PC-3 (cell line): ENCODE measurements around the gene SEPTIN5. TPM values are rescaled to one million over a fixed set of nuclear protein-coding genes. Genes with fewer than 3 reads are reported as not detected.

ENCODE experiments used
- ATAC-seq: fragments of 200-7000 bp; cut with Tn5 transposase; 2 replicates; pipeline ENCODE4 v1.9.1; 2020; ENCODE audit warnings: mild to moderate bottlenecking, moderate library complexity
- BruUV-seq: library from RNA; stranded (reverse); fragments of 400-500 nt; replicated peaks from 2 replicates; lab custom pipeline; 2021; lab: Mats Ljungman, UMichigan
- CTCF ChIA-PET: fragments of 300-600 bp; sonication (Branson Sonifier 250); formaldehyde crosslinking; loops from one replicate; lab custom pipeline; 2022; ENCODE audit warnings: antibody characterized with exemption; lab: Charles Lee
- POLR2A ChIA-PET: fragments of 300-600 bp; sonication (Branson Sonifier 250); formaldehyde crosslinking; loops from one replicate; lab custom pipeline; 2022; ENCODE audit warnings: antibody characterized with exemption; ENCODE audit not compliant: unreplicated experiment; lab: Charles Lee
- DNase-seq: peaks from one replicate; pipeline ENCODE4 v3.0.0-alpha.2; 2015
- H2AFZ ChIP-seq: fragments of 300-600 bp; sonication (generic); 2 replicates; pipeline ENCODE4 v1.6.0; 2016; ENCODE audit warnings: antibody characterized with exemption, low read length
- H3F3A ChIP-seq: fragments of 300-600 bp; sonication (generic); one replicate; pipeline ENCODE4 v1.6.0; 2017; ENCODE audit warnings: antibody characterized with exemption, low read length, control low read depth, mild to moderate bottlenecking; ENCODE audit not compliant: unreplicated experiment
- H3K27ac ChIP-seq: fragments of 300-600 bp; sonication (generic); 2 replicates; pipeline ENCODE4 v1.5.1; 2016; ENCODE audit warnings: mild to moderate bottlenecking, low read length
- H3K27me3 ChIP-seq: fragments of 300-600 bp; sonication (generic); 2 replicates; pipeline ENCODE4 v1.6.1; 2016; ENCODE audit warnings: low read length, mixed read lengths
- H3K36me3 ChIP-seq: fragments of 300-600 bp; sonication (generic); 2 replicates; pipeline ENCODE4 v1.6.1; 2016; ENCODE audit warnings: low read depth, mixed run types, low read length, mixed read lengths
- H3K4me1 ChIP-seq: fragments of 300-600 bp; sonication (generic); 2 replicates; pipeline ENCODE4 v1.5.1; 2016; ENCODE audit warnings: low read length; ENCODE audit not compliant: insufficient read depth
- H3K4me2 ChIP-seq: fragments of 300-600 bp; sonication (generic); 2 replicates; pipeline ENCODE4 v1.6.0; 2016; ENCODE audit warnings: low read length
- H3K4me3 ChIP-seq: fragments of 300-600 bp; sonication (generic); 2 replicates; pipeline ENCODE4 v1.5.1; 2016; ENCODE audit warnings: mild to moderate bottlenecking, low read length, mixed read lengths
- H3K79me2 ChIP-seq: fragments of 300-600 bp; sonication (generic); 2 replicates; pipeline ENCODE4 v1.6.1; 2017; ENCODE audit warnings: low read length, mixed read lengths
- H3K9ac ChIP-seq: fragments of 300-600 bp; sonication (generic); 2 replicates; pipeline ENCODE4 v1.6.0; 2016; ENCODE audit warnings: mild to moderate bottlenecking, low read length
- H3K9me2 ChIP-seq: fragments of 300-600 bp; sonication (generic); replicated peaks from 2 replicates; pipeline ENCODE4 v1.6.1; 2016; ENCODE audit warnings: mixed run types, low read length, mixed read lengths
- H3K9me3 ChIP-seq: fragments of 300-600 bp; sonication (generic); 2 replicates; pipeline ENCODE4 v1.6.1; 2016; ENCODE audit warnings: low read length, mixed read lengths
- H4K20me1 ChIP-seq: fragments of 300-600 bp; sonication (generic); 2 replicates; pipeline ENCODE4 v1.6.1; 2016; ENCODE audit warnings: low read length, mixed read lengths
- EZH2 ChIP-seq: fragments of 300-600 bp; sonication (generic); IDR thresholded peaks from one replicate; pipeline ENCODE4 v1.6.1; 2017; ENCODE audit warnings: antibody characterized with exemption, mild to moderate bottlenecking, low read length; ENCODE audit not compliant: unreplicated experiment
- EZH2phosphoT487 ChIP-seq: fragments of 300-600 bp; sonication (generic); IDR thresholded peaks from 2 replicates; pipeline ENCODE4 v1.6.1; 2018; ENCODE audit warnings: mild to moderate bottlenecking, antibody characterized with exemption, low read length, borderline replicate concordance
- intact Hi-C: fragments of 100-400 bp; cut with micrococcal nuclease; formaldehyde crosslinking; loops from 2 replicates; pipeline ENCODE4 v1.9.0; 2023
- total RNA-seq: library from RNA; depleted of rRNA; stranded (reverse); fragments of >200 nt; gene quantifications from 2 replicates; pipeline ENCODE4 v1.2.3, GENCODE V29; 2014
- TF ChIP-seq, protein P1 (sequence below): fragments of 300-600 bp; sonication (generic); conservative IDR thresholded peaks from 2 replicates; pipeline ENCODE4 v1.5.1; 2017; ENCODE audit warnings: antibody characterized with exemption, low read depth, mild to moderate bottlenecking, low read length

SEPTIN5 gene
- total RNA-seq, 1 experiment from 2014 or later: 27.5 TPM

DNA sequence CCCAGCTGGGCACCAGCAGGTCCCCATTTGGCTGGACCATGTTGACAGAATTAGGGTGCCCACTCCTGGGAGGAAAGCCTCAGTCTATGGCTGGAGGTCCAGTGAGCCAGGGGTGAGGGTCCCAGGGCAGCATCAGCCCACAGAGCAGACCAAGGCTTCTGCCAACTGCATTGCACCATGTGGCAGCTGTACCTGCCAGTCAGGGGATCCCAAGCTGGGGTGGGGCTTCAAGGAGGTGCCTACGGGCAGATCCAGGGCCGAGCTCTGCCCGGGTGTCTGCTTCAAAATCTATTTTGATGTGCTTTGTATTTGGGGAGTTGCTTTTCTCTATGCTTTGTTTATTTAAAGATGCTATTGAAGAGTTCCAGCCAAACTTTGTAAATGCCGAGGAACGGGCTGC lies 19.5 kb downstream of the SEPTIN5 start:
- DNase-seq: no peak
- Histone ChIP-seq H3K4me1 (no peaks in the 10 kb centered on the region), H3F3A (no peaks in the 10 kb centered on the region), H3K9ac (no peak overlapping the region), H4K20me1 (no peaks in the 10 kb centered on the region), H3K9me3 (no peaks in the 10 kb centered on the region), H3K36me3 (no peaks in the 10 kb centered on the region), H3K79me2 (no peaks in the 10 kb centered on the region), H3K27me3 (no peaks in the 10 kb centered on the region), H3K4me2 (no peak overlapping the region), H3K9me2 (no peaks in the 10 kb centered on the region), H2AFZ (no peak overlapping the region), H3K4me3 (no peak overlapping the region), H3K27ac (no peak overlapping the region)
- no TSS peak for BruUV-seq
- CTCF ChIA-PET: no interaction called here
- POLR2A ChIA-PET: no interaction called here
- ATAC-seq: no peak
- intact Hi-C loops: no loop called here
- TF ChIP-seq EZH2 (no peak), EZH2phosphoT487 (no peak)
- TF ChIP-seq, protein P1, sequence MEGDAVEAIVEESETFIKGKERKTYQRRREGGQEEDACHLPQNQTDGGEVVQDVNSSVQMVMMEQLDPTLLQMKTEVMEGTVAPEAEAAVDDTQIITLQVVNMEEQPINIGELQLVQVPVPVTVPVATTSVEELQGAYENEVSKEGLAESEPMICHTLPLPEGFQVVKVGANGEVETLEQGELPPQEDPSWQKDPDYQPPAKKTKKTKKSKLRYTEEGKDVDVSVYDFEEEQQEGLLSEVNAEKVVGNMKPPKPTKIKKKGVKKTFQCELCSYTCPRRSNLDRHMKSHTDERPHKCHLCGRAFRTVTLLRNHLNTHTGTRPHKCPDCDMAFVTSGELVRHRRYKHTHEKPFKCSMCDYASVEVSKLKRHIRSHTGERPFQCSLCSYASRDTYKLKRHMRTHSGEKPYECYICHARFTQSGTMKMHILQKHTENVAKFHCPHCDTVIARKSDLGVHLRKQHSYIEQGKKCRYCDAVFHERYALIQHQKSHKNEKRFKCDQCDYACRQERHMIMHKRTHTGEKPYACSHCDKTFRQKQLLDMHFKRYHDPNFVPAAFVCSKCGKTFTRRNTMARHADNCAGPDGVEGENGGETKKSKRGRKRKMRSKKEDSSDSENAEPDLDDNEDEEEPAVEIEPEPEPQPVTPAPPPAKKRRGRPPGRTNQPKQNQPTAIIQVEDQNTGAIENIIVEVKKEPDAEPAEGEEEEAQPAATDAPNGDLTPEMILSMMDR: no peak

DNA sequence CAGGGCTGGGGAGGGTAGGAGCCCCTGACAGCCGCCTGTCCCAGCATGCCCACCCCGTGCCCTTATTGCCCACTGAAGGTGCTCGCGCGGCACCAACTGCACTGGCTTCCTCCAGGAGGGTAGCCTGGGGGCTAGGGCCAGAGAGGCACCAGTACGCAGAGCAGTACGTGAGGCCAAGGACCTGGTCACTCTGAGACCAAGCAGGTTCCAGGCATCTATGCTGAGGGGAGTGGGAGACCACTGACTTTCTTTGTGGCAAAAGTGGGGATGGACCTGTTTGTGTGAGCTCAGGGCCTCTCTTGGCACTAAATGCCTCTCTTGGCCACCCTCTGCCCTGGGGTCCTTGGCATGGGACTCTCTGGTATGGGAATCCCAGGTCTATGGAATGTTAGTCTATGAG lies 19.9 kb downstream of the SEPTIN5 start:
- no peaks in the 10 kb centered on the region for H3K27me3 ChIP-seq
- no peaks in the 10 kb centered on the region for H3K4me1 ChIP-seq
- H3F3A ChIP-seq: no peaks in the 10 kb centered on the region

DNA sequence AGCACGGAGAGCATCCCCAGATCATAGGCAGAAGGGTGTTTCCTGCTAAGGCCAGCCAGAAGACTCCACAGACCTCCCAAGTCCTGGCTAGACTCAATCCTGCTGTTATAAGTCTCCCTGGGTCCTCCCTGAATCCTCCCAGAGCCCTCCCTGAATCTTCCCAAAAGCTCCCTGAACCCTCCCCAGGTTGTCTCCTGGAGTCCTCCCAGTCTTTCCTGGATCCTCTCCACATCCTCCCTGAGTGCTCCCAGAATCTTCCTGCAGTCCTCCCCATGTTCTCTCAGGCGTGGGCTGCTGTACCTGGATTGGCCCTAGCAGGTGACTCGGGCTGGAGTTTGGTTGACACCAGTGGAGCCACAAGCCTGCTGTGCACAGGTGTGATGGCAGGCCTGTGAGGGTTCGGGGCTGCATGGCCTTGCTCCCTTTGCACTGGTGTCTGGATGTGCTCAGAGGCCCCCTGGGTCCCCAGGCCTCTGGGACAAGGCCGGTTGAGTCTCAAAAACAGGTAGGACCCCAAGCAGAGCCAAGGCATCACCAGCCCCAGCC lies 20.6 kb downstream of the SEPTIN5 start:
- no TSS peak for BruUV-seq
- DNase-seq: no peak
- ChIA-PET POLR2A (no interaction called here), CTCF (no interaction called here)
- H3K27me3 ChIP-seq: no peaks in the 10 kb centered on the region
- H3F3A ChIP-seq: no peaks in the 10 kb centered on the region
- H3K27ac ChIP-seq: no peak overlapping the region
- intact Hi-C loops: no loop called here
- H3K36me3 ChIP-seq: no peaks in the 10 kb centered on the region
- no peak for ATAC-seq
- no peaks in the 10 kb centered on the region for H4K20me1 ChIP-seq
- no peak overlapping the region for H3K4me2 ChIP-seq
- H3K9ac ChIP-seq: no peak overlapping the region
- H3K4me1 ChIP-seq: no peaks in the 10 kb centered on the region
- no peak overlapping the region for H3K4me3 ChIP-seq
- H3K79me2 ChIP-seq: no peaks in the 10 kb centered on the region
- H3K9me2 ChIP-seq: no peaks in the 10 kb centered on the region
- TF ChIP-seq EZH2phosphoT487 (no peak), EZH2 (no peak)
- TF ChIP-seq, protein P1: no peak
- H3K9me3 ChIP-seq: no peaks in the 10 kb centered on the region
- no peak overlapping the region for H2AFZ ChIP-seq

More for the DNA sequence above, 19.9 kb downstream of the SEPTIN5 start:
- POLR2A ChIA-PET: no interaction called here
- H3K4me3 ChIP-seq: no peak overlapping the region
- BruUV-seq: no TSS peak
- no peaks in the 10 kb centered on the region for H3K9me2 ChIP-seq
- ATAC-seq: no peak
- no peaks in the 10 kb centered on the region for H3K9me3 ChIP-seq
- intact Hi-C loops: no loop called here
- no peak overlapping the region for H3K4me2 ChIP-seq
- TF ChIP-seq, protein P1: no peak
- TF ChIP-seq EZH2phosphoT487: no peak
- TF ChIP-seq EZH2: no peak
- H3K79me2 ChIP-seq: no peaks in the 10 kb centered on the region
- no peaks in the 10 kb centered on the region for H4K20me1 ChIP-seq
- H3K36me3 ChIP-seq: no peaks in the 10 kb centered on the region
- H2AFZ ChIP-seq: no peak overlapping the region
- no peak overlapping the region for H3K27ac ChIP-seq
- no peak overlapping the region for H3K9ac ChIP-seq
- CTCF ChIA-PET: no interaction called here
- DNase-seq: no peak
